ENCODE data around the gene SIAH1. TPM values are rescaled to one million over a fixed set of nuclear protein-coding genes. Genes with fewer than 3 reads are reported as not detected.

SIAH1 gene
- total RNA-seq, 1 experiment from 2014 or later: 18.6 TPM

DNA sequence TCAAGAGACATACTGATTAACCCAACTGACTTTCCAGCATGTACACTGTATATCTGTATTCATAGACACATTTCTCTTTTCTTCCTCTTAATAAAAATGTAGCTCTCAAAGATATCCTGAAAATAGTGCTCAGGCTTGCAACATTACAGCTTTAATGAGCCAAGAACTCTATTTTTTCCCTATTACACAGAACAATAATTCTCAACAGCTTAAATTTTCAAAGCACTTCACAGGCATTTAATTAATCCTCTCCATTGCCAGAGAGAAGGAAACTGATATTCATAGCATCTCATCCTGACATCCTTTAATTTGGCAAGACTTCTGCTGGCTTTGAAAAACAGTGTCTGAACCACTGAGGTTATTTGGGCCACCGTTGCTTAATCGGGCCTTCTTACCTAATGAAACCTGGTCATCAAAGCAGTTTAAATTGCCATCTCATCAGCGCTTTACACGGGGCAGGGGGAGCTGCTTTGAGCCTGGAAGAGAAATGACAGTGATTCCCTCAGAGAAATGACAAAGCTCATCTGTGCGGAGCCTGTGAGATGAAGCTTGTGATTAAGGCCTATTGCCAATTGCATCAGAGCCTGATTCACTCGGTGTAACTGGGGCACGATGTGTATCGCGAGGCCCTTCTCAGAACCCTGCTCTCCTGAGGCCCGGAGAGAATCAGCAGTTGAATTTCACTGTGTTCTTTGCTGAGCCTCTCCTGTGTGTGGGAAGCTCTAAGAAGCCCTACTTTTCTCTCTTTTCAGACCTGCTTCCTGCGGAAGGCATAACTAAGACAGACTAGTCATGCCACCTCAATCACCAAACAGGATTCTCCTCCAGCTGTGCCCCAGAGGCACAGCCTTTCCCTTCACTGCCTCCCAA is 8.5 kb upstream of the SIAH1 start:
- no peak for TF ChIP-seq EZH2 (IDR thresholded peaks at IDR 0.05; ENCODE audit: low read depth)
- TF ChIP-seq, protein P1, sequence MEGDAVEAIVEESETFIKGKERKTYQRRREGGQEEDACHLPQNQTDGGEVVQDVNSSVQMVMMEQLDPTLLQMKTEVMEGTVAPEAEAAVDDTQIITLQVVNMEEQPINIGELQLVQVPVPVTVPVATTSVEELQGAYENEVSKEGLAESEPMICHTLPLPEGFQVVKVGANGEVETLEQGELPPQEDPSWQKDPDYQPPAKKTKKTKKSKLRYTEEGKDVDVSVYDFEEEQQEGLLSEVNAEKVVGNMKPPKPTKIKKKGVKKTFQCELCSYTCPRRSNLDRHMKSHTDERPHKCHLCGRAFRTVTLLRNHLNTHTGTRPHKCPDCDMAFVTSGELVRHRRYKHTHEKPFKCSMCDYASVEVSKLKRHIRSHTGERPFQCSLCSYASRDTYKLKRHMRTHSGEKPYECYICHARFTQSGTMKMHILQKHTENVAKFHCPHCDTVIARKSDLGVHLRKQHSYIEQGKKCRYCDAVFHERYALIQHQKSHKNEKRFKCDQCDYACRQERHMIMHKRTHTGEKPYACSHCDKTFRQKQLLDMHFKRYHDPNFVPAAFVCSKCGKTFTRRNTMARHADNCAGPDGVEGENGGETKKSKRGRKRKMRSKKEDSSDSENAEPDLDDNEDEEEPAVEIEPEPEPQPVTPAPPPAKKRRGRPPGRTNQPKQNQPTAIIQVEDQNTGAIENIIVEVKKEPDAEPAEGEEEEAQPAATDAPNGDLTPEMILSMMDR (conservative IDR thresholded peaks at IDR 0.05): no peak
- no peaks in the 10 kb centered on the region for H3K9me3 ChIP-seq (ENCODE audit: insufficient read depth, low read depth)
- peaks cover 14% of the 10 kb centered on the region; the same call in 1 of the 2 replicates for H3F3A ChIP-seq (ENCODE audit: insufficient read depth, low read depth)
- no peak for DNase-seq
- no peak overlapping the region for H3K4me2 ChIP-seq
- H3K27me3 ChIP-seq (ENCODE audit: insufficient read depth, low read depth): no peaks in the 10 kb centered on the region
- H3K4me1 ChIP-seq (replicated peaks; ENCODE audit: insufficient read depth): peaks cover 10% of the 10 kb centered on the region
- no peak overlapping the region for H2AFZ ChIP-seq
- H3K27ac ChIP-seq: no peak overlapping the region
- ChIA-PET CTCF (no interaction called here), POLR2A (ENCODE audit: unreplicated experiment) (interaction anchor here (0.5 kb wide), 1 partner anchor 28 kb away, joined by 8 read pairs; no protein-coding TSS in a partner anchor)
- no peak overlapping the region for H3K4me3 ChIP-seq
- H3K36me3 ChIP-seq (ENCODE audit: low read depth): no peaks in the 10 kb centered on the region
- H3K79me2 ChIP-seq (ENCODE audit: low read depth): no peaks in the 10 kb centered on the region
- no peaks in the 10 kb centered on the region for H4K20me1 ChIP-seq (ENCODE audit: insufficient read depth)
- BruUV-seq (replicated peaks): no TSS peak
- no peaks in the 10 kb centered on the region for H3K9me2 ChIP-seq (ENCODE audit: insufficient read depth)
- intact Hi-C loops (cut with micrococcal nuclease; ENCODE audit: unreplicated experiment): no loop called here

DNA sequence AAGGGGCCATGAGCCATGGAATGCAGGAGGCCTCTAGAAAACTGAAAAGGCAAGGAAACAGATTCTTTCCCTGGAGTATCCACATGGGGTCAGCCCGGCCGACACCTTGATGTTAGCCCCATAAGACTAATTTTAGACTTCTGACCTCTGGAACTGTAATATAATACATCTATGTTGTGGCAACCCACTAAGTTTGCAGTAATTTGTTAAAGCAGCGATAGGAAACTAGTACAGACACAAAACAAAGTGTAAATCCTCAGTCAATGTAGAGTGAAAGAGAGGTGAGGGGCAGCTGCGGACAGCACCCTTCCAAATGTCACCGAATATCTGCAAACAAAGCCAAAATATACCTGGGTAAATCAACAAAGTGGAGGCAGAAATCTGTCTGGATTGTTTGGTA is 7.2 kb upstream of the SIAH1 start:
- ChIA-PET POLR2A (ENCODE audit: unreplicated experiment) (no interaction called here), CTCF (no interaction called here)
- no peak for DNase-seq
- H3K36me3 ChIP-seq (ENCODE audit: low read depth): no peaks in the 10 kb centered on the region
- no peaks in the 10 kb centered on the region for H3K79me2 ChIP-seq (ENCODE audit: low read depth)
- peaks cover 10% of the 10 kb centered on the region for H3K4me1 ChIP-seq (replicated peaks; ENCODE audit: insufficient read depth)
- no peaks in the 10 kb centered on the region for H4K20me1 ChIP-seq (ENCODE audit: insufficient read depth)
- TF ChIP-seq, protein P1 (conservative IDR thresholded peaks at IDR 0.05): no peak
- TF ChIP-seq EZH2 (IDR thresholded peaks at IDR 0.05; ENCODE audit: low read depth): no peak
- intact Hi-C loops (cut with micrococcal nuclease; ENCODE audit: unreplicated experiment): no loop called here
- no peak overlapping the region for H3K27ac ChIP-seq
- no TSS peak for BruUV-seq (replicated peaks)
- H3K4me2 ChIP-seq: no peak overlapping the region
- H3K9me3 ChIP-seq (ENCODE audit: insufficient read depth, low read depth): no peaks in the 10 kb centered on the region
- H3K9me2 ChIP-seq (ENCODE audit: insufficient read depth): no peaks in the 10 kb centered on the region
- no peak overlapping the region for H2AFZ ChIP-seq
- no peaks in the 10 kb centered on the region for H3K27me3 ChIP-seq (ENCODE audit: insufficient read depth, low read depth)
- no peak overlapping the region for H3K4me3 ChIP-seq
- H3F3A ChIP-seq (ENCODE audit: insufficient read depth, low read depth): peaks cover 9% of the 10 kb centered on the region; the same call in 1 of the 2 replicates

DNA sequence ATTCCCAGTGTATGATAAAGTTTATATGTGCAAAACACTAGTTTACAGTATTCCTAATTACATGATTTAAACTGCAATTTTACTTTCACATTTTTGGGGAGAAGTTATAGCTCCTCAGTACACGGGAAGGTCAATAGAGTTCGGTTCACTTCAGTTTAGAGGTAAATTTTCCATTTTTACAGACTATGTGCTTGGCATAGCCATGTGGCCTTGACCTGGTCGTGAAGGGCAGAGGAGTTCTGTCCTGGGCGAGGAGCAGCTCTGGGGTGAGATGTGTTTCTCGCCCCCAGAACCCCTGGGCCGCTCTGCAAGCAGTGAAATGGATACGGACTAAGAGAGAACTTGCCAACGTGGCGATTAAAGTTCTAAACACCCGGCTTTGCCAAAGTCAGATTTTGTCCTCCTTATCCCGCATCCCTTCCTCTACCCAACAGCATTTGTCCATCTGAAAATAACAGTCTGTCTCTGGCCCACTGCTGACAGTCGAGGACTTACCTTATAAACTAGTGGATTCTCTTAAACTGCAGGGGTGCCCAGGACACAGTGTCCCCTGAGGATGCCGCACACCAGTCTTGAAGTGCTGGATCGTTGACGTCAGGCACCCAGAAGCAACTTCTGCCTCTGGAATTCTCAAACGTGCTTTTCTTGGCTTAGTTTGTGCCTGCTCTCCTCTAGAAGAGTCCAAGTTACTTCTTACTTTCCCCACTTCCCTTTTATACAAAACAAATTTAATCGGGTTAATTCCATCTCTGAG is 1.5 kb upstream of the SIAH1 start:
- H3K4me1 ChIP-seq (replicated peaks; ENCODE audit: insufficient read depth): peaks cover 26% of the 10 kb centered on the region

More for the DNA sequence above, 1.5 kb upstream of the SIAH1 start:
- ChIA-PET CTCF (no interaction called here), POLR2A (ENCODE audit: unreplicated experiment) (interaction anchor here (0.6 kb wide), 1 partner anchor 21 kb away, joined by 6 read pairs; no protein-coding TSS in a partner anchor)
- no peaks in the 10 kb centered on the region for H3K36me3 ChIP-seq (ENCODE audit: low read depth)
- H3K4me3 ChIP-seq: no peak overlapping the region
- BruUV-seq (replicated peaks): no TSS peak
- no peak overlapping the region for H3K27ac ChIP-seq
- H4K20me1 ChIP-seq (ENCODE audit: insufficient read depth): peaks cover 19% of the 10 kb centered on the region; the same call in 1 of the 2 replicates
- H3K9me2 ChIP-seq (ENCODE audit: insufficient read depth): no peaks in the 10 kb centered on the region
- DNase-seq: no peak
- no peaks in the 10 kb centered on the region for H3K27me3 ChIP-seq (ENCODE audit: insufficient read depth, low read depth)
- H3F3A ChIP-seq (ENCODE audit: insufficient read depth, low read depth): peaks cover 8% of the 10 kb centered on the region; the same call in 1 of the 2 replicates
- no peak overlapping the region for H2AFZ ChIP-seq
- intact Hi-C loops (cut with micrococcal nuclease; ENCODE audit: unreplicated experiment): no loop called here
- TF ChIP-seq, protein P1 (conservative IDR thresholded peaks at IDR 0.05): no peak
- no peak for TF ChIP-seq EZH2 (IDR thresholded peaks at IDR 0.05; ENCODE audit: low read depth)
- peak overlapping the region; percentile 94; the same call in 1 of the 2 replicates for H3K4me2 ChIP-seq
- H3K9me3 ChIP-seq (ENCODE audit: insufficient read depth, low read depth): no peaks in the 10 kb centered on the region
- peaks cover 28% of the 10 kb centered on the region for H3K79me2 ChIP-seq (ENCODE audit: low read depth)

All from PC-9 (cell line).